PC-9 (cell line): ENCODE results near the gene GABRA4. TPM values are rescaled to one million over a fixed set of nuclear protein-coding genes. Genes with fewer than 3 reads are reported as not detected.
A peak's percentile ranks its signal among the peaks of the same experiment; 100 is the strongest.

Experiments
- BruUV-seq: library from RNA; stranded (reverse); fragments of 400-500 nt; replicated peaks from 2 replicates; lab custom pipeline; 2021; lab: Mats Ljungman, UMichigan
- CTCF ChIA-PET: fragments of 300-600 bp; sonication (Branson Sonifier 250); formaldehyde crosslinking; loops from one replicate; lab custom pipeline; 2022; ENCODE audit warnings: antibody characterized with exemption; lab: Charles Lee
- POLR2A ChIA-PET: fragments of 300-600 bp; sonication (Branson Sonifier 250); formaldehyde crosslinking; loops from one replicate; lab custom pipeline; 2022; ENCODE audit warnings: antibody characterized with exemption; ENCODE audit not compliant: unreplicated experiment; lab: Charles Lee
- DNase-seq, 2 experiments: peaks; one replicate each; pipeline versions ENCODE4 v3.0.0 to v3.0.0-alpha.2; 2015 to 2022; ENCODE audit warnings: mixed read lengths in 1 of 2
- H2AFZ ChIP-seq: fragments of 200-600 bp; sonication (generic); 2 replicates; pipeline ENCODE4 v1.8.1; 2017; ENCODE audit warnings: antibody characterized with exemption
- H3F3A ChIP-seq: fragments of 200-600 bp; sonication (generic); 2 replicates; pipeline ENCODE4 v1.8.1; 2017; ENCODE audit warnings: antibody characterized with exemption, mild to moderate bottlenecking, low read depth; ENCODE audit not compliant: insufficient read depth
- H3K27ac ChIP-seq: fragments of 200-600 bp; sonication (generic); 2 replicates; pipeline ENCODE4 v1.6.1; 2016; ENCODE audit warnings: mixed run types
- H3K27me3 ChIP-seq: fragments of 200-600 bp; sonication (generic); 2 replicates; pipeline ENCODE4 v1.6.1; 2016; ENCODE audit warnings: low read depth, mixed run types; ENCODE audit not compliant: insufficient read depth
- H3K36me3 ChIP-seq: fragments of 200-600 bp; sonication (generic); 2 replicates; pipeline ENCODE4 v1.6.1; 2016; ENCODE audit warnings: low read depth, mixed run types
- H3K4me1 ChIP-seq: fragments of 200-600 bp; sonication (generic); replicated peaks from 2 replicates; pipeline ENCODE4 v1.6.1; 2016; ENCODE audit warnings: mixed run types; ENCODE audit not compliant: insufficient read depth
- H3K4me2 ChIP-seq: fragments of 200-600 bp; sonication (generic); 2 replicates; pipeline ENCODE4 v1.6.1; 2017; ENCODE audit warnings: mixed run types
- H3K4me3 ChIP-seq: fragments of 200-600 bp; sonication (generic); 2 replicates; pipeline ENCODE4 v1.6.1; 2016; ENCODE audit warnings: mixed run types
- H3K79me2 ChIP-seq: fragments of 200-600 bp; sonication (generic); 2 replicates; pipeline ENCODE4 v1.6.1; 2017; ENCODE audit warnings: low read depth, mixed run types
- H3K9me2 ChIP-seq: fragments of 200-600 bp; sonication (generic); 2 replicates; pipeline ENCODE4 v1.8.1; 2017; ENCODE audit warnings: mild to moderate bottlenecking; ENCODE audit not compliant: insufficient read depth
- H3K9me3 ChIP-seq: fragments of 200-600 bp; sonication (generic); 2 replicates; pipeline ENCODE4 v1.8.1; 2016; ENCODE audit warnings: low read depth; ENCODE audit not compliant: insufficient read depth
- H4K20me1 ChIP-seq: fragments of 200-600 bp; sonication (generic); 2 replicates; pipeline ENCODE4 v1.8.1; 2017; ENCODE audit not compliant: insufficient read depth
- CTCF ChIP-seq: fragments of 200-600 bp; sonication (generic); conservative IDR thresholded peaks from 2 replicates; pipeline ENCODE4 v1.6.1; 2017; ENCODE audit warnings: mixed run types, antibody characterized with exemption, mild to moderate bottlenecking, moderate library complexity
- EZH2 ChIP-seq: fragments of 200-600 bp; sonication (generic); IDR thresholded peaks from 2 replicates; pipeline ENCODE4 v1.8.0; 2017; ENCODE audit warnings: antibody characterized with exemption, low read depth
- intact Hi-C: fragments of 100-400 bp; cut with micrococcal nuclease; formaldehyde crosslinking; loops from one replicate; pipeline ENCODE4 v1.10.0; 2022; ENCODE audit not compliant: unreplicated experiment
- total RNA-seq: library from RNA; stranded (reverse); gene quantifications from 2 replicates; pipeline ENCODE4 v1.2.3, GENCODE V29; 2021

GABRA4 gene
- total RNA-seq, 1 experiment from 2014 or later, result not detected

GRCh38 chr4:46908148-46908547, 85.2 kb downstream of the GABRA4 start:
- TF ChIP-seq CTCF, result no peak
- TF ChIP-seq EZH2, result no peak
- Histone ChIP-seq H3K4me3 (peak overlapping the region; percentile 70), H3F3A (no peaks in the 10 kb centered on the region), H3K9me3 (no peaks in the 10 kb centered on the region), H3K9me2 (no peaks in the 10 kb centered on the region), H3K4me2 (peak overlapping the region; percentile 65), H2AFZ (peak overlapping the region; percentile 80), H4K20me1 (no peaks in the 10 kb centered on the region; the same call in 1 of the 2 replicates), H3K4me1 (no peaks in the 10 kb centered on the region), H3K27me3 (no peaks in the 10 kb centered on the region), H3K27ac (no peak overlapping the region), H3K36me3 (no peaks in the 10 kb centered on the region), H3K79me2 (peaks cover 19% of the 10 kb centered on the region; the same call in 1 of the 2 replicates)
- ChIA-PET CTCF (no interaction called here), POLR2A (no interaction called here)
- intact Hi-C loops, result no loop called here
- no TSS peak for BruUV-seq
- peak in 1 of 2 experiments; percentile 34 for DNase-seq

- Histone ChIP-seq H3K4me2 (no peak overlapping the region), H3K4me1 (no peaks in the 10 kb centered on the region), H3K9me3 (no peaks in the 10 kb centered on the region), H3K27ac (no peak overlapping the region), H3K27me3 (no peaks in the 10 kb centered on the region), H3K79me2 (no peaks in the 10 kb centered on the region; the same call in 1 of the 2 replicates), H4K20me1 (no peaks in the 10 kb centered on the region), H3K9me2 (no peaks in the 10 kb centered on the region), H3K36me3 (no peaks in the 10 kb centered on the region), H3K4me3 (no peak overlapping the region), H3F3A (no peaks in the 10 kb centered on the region), H2AFZ (no peak overlapping the region)
- BruUV-seq, result no TSS peak
- intact Hi-C loops, result no loop called here
- CTCF ChIA-PET, result no interaction called here
- DNase-seq, result no peak
- POLR2A ChIA-PET, result no interaction called here
- TF ChIP-seq EZH2 (no peak), CTCF (no peak)
Observed at GRCh38 chr4:46900082-46900481, 93.3 kb downstream of the GABRA4 start.

- ChIA-PET POLR2A (no interaction called here), CTCF (no interaction called here)
- no peak overlapping the region for H2AFZ ChIP-seq
- no peak for DNase-seq
- H3F3A ChIP-seq, result no peaks in the 10 kb centered on the region
- H3K4me2 ChIP-seq, result no peak overlapping the region
- no peaks in the 10 kb centered on the region for H4K20me1 ChIP-seq
- no peak overlapping the region for H3K4me3 ChIP-seq
- H3K27me3 ChIP-seq, result no peaks in the 10 kb centered on the region
- H3K9me2 ChIP-seq, result no peaks in the 10 kb centered on the region
- H3K36me3 ChIP-seq, result no peaks in the 10 kb centered on the region
- H3K79me2 ChIP-seq, result peaks cover 4% of the 10 kb centered on the region; the same call in 1 of the 2 replicates
- H3K9me3 ChIP-seq, result no peaks in the 10 kb centered on the region
- no peak for TF ChIP-seq EZH2
- no peak for TF ChIP-seq CTCF
- intact Hi-C loops, result no loop called here
- H3K4me1 ChIP-seq, result no peaks in the 10 kb centered on the region
- BruUV-seq, result no TSS peak
- H3K27ac ChIP-seq, result no peak overlapping the region
Observed at GRCh38 chr4:46894826-46895225, 98.6 kb downstream of the GABRA4 start.
